Amniotic epithelial cell (primary cell): ENCODE results near the gene FREM2.

Experiments
- DNase-seq: peaks from one replicate; pipeline ENCODE4 v3.0.0-alpha.2; 2010; ENCODE audit warnings: low read depth

Gene FREM2, protein sequence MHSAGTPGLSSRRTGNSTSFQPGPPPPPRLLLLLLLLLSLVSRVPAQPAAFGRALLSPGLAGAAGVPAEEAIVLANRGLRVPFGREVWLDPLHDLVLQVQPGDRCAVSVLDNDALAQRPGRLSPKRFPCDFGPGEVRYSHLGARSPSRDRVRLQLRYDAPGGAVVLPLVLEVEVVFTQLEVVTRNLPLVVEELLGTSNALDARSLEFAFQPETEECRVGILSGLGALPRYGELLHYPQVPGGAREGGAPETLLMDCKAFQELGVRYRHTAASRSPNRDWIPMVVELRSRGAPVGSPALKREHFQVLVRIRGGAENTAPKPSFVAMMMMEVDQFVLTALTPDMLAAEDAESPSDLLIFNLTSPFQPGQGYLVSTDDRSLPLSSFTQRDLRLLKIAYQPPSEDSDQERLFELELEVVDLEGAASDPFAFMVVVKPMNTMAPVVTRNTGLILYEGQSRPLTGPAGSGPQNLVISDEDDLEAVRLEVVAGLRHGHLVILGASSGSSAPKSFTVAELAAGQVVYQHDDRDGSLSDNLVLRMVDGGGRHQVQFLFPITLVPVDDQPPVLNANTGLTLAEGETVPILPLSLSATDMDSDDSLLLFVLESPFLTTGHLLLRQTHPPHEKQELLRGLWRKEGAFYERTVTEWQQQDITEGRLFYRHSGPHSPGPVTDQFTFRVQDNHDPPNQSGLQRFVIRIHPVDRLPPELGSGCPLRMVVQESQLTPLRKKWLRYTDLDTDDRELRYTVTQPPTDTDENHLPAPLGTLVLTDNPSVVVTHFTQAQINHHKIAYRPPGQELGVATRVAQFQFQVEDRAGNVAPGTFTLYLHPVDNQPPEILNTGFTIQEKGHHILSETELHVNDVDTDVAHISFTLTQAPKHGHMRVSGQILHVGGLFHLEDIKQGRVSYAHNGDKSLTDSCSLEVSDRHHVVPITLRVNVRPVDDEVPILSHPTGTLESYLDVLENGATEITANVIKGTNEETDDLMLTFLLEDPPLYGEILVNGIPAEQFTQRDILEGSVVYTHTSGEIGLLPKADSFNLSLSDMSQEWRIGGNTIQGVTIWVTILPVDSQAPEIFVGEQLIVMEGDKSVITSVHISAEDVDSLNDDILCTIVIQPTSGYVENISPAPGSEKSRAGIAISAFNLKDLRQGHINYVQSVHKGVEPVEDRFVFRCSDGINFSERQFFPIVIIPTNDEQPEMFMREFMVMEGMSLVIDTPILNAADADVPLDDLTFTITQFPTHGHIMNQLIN (N-terminal part only)

DNA sequence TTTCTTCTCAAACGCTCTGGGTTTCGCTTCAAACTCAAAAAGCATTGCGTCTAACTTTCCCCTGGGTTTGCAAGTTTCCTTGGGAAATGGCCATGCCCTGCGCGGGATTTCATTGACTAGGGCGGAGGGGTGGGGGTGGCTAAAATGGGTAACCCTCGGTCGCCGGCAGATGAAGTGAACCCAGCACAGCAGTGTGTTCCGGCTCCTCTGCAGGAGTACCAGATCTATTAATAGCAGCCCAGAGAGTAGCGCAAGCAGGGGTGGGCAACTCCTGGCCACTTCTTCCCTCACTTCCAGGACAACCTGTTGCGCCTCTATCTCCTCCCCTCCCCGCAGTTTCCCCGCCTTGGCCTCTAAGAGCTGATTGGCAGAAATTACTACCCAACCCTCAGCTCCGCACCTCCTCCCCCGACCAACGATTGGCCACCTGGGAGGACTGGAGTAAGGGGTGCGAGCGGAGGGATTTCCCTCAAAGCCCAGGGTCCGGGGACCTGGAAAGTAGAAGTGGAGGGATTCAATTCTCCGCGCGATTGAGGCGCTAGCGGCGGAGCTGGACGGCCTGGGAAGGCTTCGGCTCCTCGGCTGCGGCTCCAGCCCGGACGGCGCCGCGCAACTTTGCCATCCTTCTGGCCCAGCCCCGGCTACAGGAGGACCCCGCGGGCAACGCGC lies at the start of gene FREM2:
TSS of gene FREM2 (plus strand) at position 501 of the 669 bp plus-strand sequence. CDS start 268 bp downstream, outside the sequence.
- DNase-seq = peak; percentile 6

DNA sequence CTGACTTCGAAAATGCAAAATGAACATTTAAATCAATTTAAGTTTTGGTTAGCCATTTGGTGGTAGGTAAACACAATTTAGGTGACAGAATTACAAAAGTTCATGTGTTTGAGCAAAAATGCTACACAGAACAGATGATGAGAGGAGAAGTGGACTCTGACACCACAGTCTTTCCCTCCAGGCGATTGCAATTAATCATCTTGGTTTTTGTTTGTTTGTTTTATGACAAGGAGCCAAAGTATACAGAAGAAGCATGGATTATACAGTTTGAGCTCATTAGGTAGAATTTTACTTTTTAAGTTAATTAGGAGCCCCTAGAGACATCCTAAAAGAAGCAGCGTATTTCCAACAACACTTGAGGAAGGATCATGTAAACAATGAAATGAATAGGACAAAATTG lies 49.3 kb upstream of the FREM2 start:
- no peak for DNase-seq

DNA sequence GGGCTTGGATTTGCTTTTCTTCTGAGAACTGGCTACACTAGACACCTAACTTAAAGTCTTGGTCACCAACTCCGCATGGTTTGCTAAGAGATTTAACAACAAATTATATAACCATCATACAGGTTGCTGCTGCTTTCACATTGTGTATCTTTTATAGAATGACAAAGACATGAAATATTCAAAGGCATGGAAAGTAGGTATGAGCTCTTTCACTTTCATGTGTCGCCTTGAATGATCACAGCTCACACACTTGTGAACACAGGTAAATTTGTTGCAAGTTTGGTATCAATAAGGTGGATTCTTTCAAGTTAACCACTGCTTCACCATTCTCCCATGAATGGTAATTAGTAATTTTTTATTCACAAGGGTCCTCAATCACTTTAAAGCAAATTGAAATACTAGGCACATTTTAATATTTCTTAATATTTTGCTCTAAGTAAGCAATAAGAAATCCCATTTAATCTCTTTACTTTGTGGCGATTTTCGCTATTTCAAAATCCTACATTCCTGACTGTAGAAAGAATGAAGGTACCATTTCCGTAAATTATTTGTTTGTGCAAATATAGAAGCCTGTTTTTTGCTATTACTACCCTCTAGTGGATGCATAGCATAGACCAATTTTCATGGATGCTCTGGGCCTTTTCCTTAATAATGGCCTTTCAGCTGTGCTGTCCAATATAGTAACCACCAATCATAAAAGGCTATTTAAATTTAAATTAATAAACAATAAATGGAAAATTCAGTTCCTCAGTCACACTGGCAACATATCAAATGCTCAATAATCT lies 45.5 kb upstream of the FREM2 start:
- DNase-seq = no peak

DNA sequence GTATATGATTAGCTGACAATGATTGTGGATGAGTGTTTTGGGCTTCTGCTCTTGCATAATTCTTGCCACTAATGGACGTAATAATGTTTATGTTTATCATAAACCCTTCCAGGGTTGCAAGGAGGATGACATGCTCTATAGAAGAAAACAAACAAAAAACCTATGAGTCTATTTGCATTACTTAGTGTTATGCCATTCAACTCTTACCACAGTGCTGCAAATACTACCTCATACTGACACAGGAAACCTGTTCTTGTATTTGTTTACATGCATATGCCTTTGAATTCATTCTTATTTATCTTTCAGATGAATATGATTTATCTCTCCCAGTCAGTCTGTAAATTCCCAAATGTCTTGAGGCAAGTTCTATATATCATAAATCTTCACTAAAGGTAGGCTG lies 39.6 kb upstream of the FREM2 start:
- DNase-seq = no peak

DNA sequence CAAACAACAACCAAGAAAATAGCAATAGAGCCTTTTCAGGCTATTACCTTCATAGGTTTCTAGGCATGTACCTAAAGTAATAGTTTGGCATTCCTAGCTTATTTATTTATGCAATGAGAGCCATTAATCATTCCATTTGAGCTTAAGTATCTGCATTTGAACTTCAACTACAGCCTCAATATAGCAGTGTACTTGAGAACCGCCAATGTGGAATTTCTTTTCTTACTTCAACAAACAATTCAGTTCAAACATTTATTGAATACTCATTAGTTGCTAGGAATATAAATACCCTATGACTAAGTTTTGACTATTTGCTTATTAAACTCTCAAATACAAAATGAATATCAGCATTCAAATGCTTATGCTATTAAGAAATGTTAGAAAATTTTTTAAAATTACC lies 38.0 kb upstream of the FREM2 start:
- no peak for DNase-seq

DNA sequence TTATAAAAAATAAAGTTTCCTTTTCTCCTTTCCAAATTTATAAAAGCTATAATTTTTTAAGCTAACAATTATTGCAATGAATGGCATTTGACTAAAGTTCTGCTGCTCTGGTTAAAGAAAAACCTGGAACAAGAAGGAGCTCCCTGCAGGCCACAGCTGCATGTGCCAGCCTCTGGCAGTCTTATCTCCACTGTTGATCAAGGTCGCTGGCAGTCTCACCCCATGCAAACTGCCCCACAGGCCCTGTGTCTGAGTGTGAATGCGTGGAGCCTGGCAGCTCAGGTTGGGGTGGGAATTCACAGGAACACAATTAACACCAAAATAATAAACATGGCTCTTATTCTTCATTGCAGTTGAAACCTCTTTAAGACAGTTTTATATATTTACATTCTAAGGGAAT lies 30.2 kb upstream of the FREM2 start:
- DNase-seq = no peak

DNA sequence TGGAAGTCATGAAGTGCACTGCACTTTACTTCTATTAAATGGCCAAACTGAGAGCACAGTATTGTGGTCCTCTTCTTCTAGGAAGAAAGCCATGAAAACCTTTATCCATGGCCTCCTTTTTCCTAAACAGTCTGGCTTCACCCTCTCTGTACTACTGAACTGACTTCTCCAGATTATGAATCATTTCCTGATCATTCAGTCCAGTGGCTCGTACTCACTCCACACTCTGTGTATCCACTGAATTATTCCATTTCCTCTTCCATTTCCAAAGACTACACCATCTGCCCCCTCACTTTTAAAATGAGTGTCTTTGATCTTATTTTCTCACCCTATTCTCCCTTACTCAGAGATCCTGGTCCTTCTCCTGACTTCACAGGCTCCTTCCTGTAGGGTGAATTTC lies 29.7 kb upstream of the FREM2 start:
- no peak for DNase-seq

DNA sequence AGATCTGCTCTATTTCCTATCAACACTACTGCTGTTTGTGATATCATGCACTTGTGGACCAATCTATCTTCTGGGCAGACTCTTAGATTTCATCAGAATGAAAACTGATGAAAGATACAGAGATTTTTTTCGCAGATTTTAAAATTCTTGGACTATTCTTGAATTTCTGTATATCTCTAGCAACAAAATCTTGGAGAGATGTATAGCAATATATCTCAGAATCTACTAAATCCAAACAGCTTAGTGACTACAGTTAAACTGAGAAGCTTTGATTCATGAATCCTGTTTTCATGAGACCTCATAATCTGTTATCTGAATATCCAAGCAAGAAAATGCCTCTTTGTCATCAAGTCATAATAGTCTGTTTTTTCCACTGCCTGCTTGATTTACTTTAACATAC lies 28.0 kb upstream of the FREM2 start:
- no peak for DNase-seq

DNA sequence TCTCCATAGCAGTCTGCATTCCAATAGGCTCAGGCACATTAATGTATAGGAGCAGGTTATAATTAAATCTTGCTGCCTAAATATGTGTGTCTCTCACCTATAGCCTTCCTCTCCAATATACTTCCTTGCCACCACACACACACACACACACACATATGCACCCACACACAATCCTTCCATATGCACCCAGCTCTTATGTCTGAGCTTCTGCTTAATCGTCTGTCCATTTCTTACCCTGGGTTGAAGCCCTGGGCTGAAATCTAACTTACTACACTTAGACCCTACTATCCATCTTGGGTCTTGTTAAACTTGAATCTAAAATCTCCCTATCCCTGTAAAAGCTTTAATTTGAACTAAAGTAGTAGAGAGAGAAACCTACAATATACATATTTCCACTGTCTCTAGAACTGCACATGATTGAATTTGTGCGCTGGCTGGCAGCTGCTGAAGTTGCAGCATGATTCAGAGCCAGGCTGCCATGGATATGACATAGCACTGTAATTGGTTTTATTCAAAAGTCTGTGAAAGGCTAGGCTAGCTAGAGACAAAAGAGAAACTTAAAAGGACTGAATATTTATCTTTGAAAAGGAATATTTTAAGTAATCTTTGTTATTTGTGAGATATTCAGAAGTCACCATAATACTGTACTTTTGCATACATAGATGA lies 25.7 kb upstream of the FREM2 start:
- DNase-seq = no peak

DNA sequence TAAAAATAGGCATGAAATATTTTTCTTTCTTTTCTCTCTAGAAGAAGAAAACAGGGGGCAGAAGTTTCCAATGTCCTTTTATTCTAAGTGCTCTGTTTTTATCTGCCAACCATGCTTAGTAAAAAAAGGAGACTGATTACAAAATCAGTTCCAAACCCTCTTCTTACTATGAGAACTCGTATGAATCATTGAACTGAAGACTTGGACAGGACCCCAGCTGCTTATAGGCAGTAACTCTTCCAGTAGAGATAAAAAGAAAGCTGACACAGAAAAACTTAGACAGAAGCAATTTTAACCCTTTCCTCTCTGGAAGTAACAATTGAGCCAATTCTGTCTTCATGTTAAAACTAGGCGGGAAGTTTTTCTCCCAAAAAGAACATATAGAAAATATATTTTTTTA lies 24.5 kb upstream of the FREM2 start:
- DNase-seq = peak; percentile 73

DNA sequence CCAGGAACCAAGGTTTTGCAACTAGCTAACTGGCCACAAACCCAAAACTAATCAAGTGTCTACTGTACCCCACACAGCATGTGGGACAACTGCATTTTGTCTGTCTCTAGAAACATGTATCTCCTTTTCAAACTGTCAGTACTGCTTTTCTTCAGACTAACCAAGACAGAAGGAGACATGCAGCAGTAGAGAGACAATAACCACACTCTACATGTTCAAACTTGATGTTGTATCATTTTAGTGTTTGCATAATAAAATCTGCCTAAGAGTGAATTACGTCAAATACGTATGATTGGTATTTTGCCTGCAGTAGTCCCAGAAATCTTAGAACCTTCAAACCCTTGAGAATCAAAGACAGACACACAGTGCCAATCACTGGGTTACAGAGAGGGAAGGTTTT lies 22.0 kb upstream of the FREM2 start:
- DNase-seq = no peak

DNA sequence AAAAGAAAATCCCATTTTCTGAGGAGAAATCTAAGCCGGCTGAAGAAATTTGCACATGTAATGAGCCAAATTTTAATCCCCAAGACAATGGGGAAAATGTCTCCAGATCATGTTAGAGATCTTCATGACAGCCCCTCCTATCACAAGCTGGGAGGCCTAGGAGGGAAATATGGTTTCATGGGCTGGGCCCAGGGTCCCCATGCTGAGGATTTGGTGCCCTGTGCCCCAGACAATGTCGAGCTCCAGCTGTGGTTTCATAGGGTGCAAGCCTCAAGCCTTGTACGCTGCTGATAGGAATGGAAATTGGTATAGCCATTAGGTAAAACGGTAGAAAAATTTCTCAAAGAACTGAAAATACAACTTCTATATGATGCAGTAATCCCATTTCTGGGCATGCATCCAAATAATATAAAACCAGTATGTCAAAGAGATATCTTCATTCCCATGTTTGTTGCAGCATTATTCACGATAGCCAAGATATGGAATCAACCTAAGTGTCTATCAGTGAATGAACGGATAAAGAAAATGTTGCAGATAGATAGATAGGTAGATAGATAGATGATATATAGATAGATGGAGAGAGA lies 19.3 kb upstream of the FREM2 start:
- no peak for DNase-seq

DNA sequence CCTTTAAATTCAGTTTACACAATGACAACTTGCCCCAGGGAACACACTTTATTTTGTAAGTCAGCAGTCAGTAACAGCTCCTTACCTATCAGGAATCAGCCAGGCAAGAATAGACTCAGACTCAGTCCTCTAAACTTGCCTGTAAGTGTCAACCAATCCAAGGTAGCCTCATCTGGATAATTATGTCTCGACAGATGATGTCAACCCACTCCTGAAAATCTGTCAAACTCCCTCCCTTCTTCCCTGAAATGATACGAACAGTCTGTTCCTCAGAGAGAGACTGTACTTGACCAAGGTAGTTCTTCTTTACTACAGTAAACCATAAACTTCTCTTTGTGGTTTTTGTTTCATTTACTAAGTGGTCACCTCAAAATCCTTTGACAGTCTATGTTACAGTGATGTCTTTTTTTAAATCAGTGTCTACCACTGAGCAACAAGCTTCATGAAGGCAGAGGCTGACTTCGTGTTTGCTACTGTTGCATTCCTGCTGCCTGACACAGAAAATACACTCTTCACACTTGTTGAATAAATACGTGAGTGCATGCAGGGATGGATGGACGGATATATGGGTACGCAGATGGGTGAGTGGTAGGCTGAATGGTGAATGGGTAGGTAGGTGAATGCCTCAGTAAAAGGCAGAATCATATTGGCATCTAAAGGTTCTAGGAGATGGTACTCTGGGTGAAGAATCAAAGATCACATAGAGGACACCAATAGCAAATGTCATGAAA lies 17.5 kb upstream of the FREM2 start:
- no peak for DNase-seq

DNA sequence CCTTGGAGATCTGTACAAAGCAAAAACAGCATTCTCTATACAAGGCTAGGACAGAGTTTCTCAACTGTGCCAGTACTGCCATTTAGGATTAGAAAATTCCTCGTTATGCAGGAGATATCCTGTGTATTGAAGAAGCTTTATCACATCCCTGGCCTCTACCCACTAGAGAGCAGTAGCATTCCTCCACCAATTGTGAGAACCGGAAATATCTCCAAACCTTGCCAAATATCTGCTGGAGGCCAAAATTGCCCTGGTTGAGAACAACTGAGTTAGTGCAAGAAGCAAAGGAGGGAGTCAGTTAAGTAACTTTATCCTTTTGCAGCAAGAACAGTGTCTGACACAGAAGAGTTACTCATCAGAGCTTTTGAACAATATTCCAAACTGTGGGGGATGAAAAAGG lies 16.2 kb upstream of the FREM2 start:
- no peak for DNase-seq

DNA sequence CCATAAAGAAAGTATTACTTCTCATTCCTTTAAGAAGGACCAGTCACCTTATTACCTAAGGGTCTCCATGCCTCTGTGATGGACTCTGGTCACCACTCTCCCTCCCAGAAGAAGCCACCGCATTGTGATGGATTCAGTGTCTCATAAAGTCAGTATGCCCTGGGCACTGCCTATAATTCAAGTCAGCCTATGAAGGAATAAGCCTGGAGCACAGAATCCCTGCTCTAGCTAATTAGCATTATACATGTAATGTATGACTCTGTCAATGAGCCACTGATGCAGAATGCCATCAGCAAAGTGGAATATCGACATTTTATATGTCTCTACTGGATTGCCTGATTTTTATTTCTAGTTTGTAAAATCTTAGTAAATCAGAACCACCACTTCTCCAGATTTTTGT lies 14.9 kb upstream of the FREM2 start:
- DNase-seq = no peak

DNA sequence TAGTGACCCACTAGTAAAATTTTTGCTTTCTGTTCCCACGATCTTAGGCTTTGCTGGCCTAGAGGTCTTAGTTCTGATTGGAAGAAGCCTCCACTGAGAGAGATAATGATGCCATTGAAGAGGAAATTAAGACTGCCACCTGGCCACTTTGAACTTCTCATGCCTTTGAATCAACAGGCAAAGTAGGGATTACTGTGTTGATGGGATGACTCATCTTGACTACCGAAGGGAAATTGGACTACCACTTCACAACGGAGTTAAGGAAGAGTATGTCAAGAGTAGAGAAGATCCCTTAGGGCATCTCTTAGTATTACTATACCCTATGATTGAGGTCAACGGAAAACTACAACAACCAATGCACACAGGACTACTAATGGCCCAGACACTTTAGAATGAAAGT lies 12.7 kb upstream of the FREM2 start:
- no peak for DNase-seq

DNA sequence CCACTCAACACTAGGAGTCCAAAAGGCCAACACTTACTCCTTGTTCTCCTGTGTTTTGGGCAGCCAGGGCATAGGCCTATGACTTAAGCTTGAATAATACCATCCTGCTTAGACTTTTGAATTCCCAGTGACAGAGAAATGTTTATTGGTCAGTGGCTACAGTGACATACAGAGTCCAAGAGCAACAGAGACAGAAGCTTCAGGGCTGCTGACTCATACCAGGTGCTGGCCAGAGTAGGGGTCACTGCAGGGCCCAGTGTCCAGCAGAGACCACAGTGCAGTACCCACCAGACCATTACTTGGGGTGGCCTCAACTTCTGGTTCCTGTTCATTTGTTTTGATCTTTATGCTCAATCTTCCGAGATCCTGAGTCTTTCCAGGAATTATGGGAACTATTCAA lies 6.0 kb upstream of the FREM2 start:
- no peak for DNase-seq

DNA sequence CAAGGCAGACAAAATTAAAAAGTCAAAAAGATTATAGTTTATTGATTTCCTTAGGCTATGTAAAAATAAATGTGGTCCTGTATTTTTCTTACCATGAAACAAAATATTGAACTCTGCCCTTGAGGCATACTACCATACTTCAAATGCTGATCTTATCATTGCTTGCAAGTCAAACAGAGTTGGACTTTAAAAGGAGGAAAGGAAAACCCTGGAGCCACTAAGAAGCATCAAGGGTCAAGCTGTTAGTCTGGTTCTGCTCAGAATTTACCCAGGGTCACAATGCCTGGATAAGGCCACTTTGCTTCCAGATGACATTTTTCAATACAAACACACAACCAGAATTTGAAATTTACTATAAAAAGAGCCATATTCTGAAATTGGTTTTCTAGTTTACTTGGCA lies 2.2 kb upstream of the FREM2 start:
- no peak for DNase-seq

DNA sequence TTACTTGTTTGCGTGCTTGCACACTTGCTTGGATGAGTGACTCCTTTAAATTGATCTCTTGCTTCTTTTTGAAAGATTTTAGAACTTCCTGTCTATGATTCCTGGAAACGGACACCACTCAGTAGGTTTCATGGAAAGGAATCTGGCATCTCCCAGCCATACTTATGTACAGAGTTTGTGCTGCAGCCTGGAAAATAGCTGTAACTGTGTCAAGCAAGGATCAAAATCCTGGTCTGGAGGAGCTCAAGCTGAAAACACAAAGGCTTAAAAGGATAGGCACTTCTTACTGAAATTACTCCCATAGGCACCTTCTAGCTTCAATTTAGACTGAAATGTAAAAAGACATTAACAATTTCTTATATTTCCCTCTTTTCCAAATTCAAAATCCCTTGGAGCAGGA lies 1.4 kb upstream of the FREM2 start:
- no peak for DNase-seq
